ENCODE measurements around the gene TMEM183A.

- TF ChIP-seq CTCF (IDR thresholded peaks at IDR 0.05; ENCODE audit: insufficient read depth, low read length, poor library complexity, severe bottlenecking) (no peak), EZH2phosphoT487 (conservative IDR thresholded peaks at IDR 0.05; ENCODE audit: low read length) (no peak)
Measured at GRCh38 chr1:202987255-202987654, 19.9 kb upstream of the TMEM183A start.
